WTC11 (cell line): ENCODE results near the gene DIS3.

ENCODE experiments used
- AFF4 ChIP-seq: sonication (generic); formaldehyde crosslinking; IDR thresholded peaks from 2 replicates; pipeline ENCODE4 v1.8.1; 2023; ENCODE audit warnings: mild to moderate bottlenecking, missing genetic modification reagents, borderline replicate concordance
- ATF1 ChIP-seq: sonication (generic); formaldehyde crosslinking; IDR thresholded peaks from 2 replicates; pipeline ENCODE4 v1.8.1; 2023; ENCODE audit warnings: mild to moderate bottlenecking, moderate library complexity, missing genetic modification reagents
- CTCF ChIP-seq: fragments of 200-600 bp; IDR thresholded peaks from 2 replicates; pipeline ENCODE4 v1.8.0; 2022; ENCODE audit warnings: antibody characterized with exemption
- FOXJ3 ChIP-seq: sonication (generic); formaldehyde crosslinking; IDR thresholded peaks from 2 replicates; pipeline ENCODE4 v1.9.0; 2021; ENCODE audit warnings: missing genetic modification reagents, mild to moderate bottlenecking, borderline replicate concordance
- IRF2 ChIP-seq: sonication (generic); formaldehyde crosslinking; IDR thresholded peaks from 2 replicates; pipeline ENCODE4 v1.8.0; 2022; ENCODE audit warnings: low read depth, missing genetic modification reagents, borderline replicate concordance
- USF2 ChIP-seq: sonication (generic); formaldehyde crosslinking; IDR thresholded peaks from 2 replicates; pipeline ENCODE4 v1.8.1; 2023; ENCODE audit warnings: mild to moderate bottlenecking, missing genetic modification reagents, moderate library complexity
- ZNF281 ChIP-seq: sonication (generic); formaldehyde crosslinking; IDR thresholded peaks from 2 replicates; pipeline ENCODE4 v1.8.0; 2023; ENCODE audit warnings: mild to moderate bottlenecking, missing genetic modification reagents

- TF ChIP-seq ZNF281 (CRISPR knock-in tag) (no peak), ATF1 (no peak), IRF2 (CRISPR knock-in tag) (no peak), CTCF (no peak), USF2 (CRISPR knock-in tag) (no peak), FOXJ3 (CRISPR knock-in tag) (no peak), AFF4 (CRISPR knock-in tag) (no peak)
Observed at GRCh38 chr13:72804301-72804700, 22.6 kb upstream of the DIS3 start.
